Pons (tissue), 1 donor: Measurements from ENCODE around the gene RPS6KA1.

Source experiments
- DNase-seq: peaks from one replicate; pipeline ENCODE4 v3.0.0-alpha.2; 2016; ENCODE audit warnings: low spot score

Gene RPS6KA1

DNA sequence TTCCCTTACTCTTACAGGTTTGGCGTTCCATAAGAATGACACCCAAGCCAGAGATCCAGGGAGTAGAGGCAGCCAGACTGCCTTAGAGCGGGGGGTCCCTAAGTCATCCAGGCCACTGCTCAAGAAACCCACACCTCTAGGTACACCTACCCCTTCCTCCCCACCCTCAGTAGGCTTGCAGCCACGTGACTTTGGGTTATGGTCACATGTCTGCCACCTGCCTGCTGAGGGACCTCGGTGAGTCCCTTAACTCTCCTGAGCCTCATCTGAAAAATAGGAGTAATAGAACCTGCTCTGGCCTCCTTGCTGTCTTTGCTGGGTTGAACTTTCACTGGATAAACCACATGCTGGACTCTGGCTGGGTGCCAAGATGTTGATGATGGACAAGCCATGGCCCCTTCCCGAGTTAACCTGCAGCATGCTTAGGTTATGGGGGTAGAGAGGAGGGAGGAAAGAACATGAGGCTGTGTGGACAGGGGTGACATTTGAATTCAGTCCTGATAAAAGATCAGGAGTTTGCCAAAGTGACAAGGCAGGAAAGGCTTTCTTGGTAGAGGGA is 4.5 kb downstream of the RPS6KA1 start:
- DNase-seq: no peak

DNA sequence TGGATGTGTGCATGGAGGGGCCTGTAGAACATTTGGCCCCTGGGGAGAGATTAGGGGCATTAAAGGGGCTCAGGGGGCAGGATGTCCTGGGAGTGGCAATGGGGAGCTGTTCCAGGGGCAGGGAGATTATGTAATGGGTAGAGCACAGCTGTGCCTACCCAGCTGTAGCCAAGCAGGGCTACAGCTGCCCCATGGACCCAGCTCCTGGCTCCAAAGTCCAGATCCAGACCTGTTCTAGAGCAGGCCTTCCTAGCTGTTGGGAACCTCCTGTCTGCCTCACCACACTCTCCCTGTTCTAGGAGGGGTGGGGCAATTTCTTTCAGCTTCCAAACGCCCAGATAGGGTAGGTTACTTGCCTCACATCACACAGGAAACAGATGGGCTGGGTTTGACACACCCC is 5.6 kb downstream of the RPS6KA1 start:
- no peak for DNase-seq

DNA sequence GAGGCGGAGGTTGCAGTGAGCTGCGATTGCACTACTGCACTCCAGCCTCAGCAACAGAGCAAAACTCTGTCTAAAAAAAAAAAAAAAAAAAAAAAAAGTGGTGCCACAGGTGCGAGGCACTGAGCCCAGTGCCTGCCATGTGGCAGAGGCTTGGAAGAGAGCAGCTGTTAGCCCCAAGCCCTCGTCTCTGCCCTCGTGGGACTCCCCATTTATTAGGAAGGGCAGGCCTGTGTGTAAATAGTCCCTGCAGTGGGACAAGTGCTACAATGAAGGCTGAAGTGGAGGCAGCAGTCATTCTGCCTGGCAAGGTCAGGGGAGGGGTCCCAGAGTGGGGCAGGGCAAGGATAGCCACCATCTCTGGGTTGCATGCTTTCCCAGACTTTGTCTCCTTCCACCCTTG is 6.5 kb downstream of the RPS6KA1 start:
- DNase-seq: no peak

DNA sequence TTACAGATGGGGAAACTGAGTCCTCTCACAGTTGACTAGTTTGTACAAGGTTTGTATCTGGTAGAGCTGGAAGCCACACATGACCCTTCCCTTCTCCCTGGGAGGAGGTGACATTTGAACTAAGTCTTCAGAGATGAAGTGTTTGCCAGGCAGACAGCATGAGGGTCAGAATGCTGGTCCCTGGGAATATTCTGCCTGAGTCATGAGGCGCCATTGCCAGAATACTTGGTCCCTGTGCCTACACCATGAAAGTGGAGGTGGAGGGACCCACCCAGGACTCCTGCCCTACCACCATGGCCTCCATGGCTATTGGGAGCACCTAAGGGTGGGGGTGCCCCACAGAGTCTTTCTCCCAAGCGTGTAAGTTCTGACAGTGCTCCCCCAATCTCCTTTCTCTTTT is 7.0 kb downstream of the RPS6KA1 start:
- no peak for DNase-seq

DNA sequence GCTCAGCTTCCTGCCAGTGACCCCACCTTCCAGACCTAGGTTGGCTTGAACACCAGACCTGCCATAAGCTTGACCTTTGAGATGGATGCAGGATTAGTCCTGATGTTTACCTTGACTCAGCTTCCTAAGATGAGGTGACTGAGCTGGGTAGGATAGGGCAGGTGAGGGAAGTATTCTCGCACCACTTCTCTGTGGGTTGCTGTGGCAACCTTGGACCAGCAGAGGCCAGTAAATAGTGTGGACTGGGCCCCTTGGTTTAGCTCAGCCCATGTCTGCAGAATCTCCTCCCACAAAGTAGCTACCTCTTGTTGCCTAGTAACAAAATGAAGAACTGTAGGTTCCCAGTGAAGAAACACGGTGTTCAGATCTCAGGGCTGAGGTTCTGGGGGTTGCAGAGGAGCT is 8.4 kb downstream of the RPS6KA1 start:
- DNase-seq: peak; percentile 84

DNA sequence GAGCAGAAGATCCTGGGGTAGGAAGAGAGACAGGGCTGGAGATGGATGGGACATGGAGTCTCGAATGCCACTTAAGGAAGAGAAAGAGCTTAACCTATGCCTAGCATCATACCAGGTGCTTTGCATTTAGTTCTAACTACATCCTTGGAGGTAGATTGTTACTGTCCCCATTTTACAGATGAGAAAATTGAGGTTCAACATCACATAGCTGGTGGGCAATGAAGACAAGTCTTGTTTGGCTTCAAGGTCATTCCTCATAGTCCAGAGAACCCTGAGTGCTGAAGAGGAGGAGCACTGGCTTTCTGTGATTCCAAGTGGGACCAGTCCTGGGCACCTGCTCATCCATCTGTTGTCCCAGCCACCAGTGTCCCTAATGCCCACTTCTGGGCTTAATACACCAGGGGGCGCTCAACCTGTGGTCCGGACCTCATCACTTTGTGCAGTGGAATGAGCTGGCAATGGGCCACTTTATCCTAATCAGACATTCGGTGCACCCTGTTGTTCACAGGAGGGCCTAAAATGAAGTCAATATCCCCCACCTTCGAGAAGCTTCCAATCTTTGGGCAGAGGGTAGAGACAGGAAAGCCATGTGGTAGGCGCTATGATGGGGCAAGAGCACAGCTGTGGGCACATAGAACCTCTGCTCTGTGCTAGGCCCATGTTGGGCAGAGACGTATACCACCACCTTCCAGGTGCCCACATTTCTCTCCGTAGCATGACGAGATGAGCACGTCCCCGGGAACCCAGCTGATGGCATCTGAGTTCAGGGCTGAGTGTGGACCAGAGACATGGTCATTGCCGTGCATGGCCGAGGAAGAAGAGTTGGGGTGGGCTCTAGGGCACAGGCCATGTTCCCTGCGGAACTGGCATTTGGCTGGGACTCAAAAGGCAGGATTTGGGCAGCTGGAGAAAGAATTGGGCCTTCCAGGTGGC is 9.2 kb downstream of the RPS6KA1 start:
- no peak for DNase-seq

DNA sequence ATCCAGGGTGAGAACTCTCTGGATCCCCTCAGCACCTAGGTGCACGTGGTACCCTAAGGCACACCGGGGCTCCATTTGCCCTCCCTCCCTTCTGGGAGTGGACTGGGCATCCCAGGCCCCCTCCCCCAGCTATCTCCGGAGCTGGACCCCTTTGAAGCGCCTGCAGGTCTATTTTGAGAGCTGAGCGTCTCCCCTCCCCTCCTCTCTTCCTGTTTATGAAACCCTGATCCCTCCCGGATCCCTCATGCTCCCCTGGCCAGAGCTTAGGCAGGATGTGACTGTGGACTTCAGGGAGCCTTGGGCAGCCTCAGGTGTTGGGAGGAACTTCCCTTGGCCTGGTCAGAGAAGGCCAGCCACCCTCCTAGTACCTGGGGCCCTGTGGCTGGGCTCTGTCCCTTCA is 10.2 kb downstream of the RPS6KA1 start:
- DNase-seq: no peak

- no peak for DNase-seq
Measured at GRCh38 chr1:26540351-26540750, 10.8 kb downstream of the RPS6KA1 start.

DNA sequence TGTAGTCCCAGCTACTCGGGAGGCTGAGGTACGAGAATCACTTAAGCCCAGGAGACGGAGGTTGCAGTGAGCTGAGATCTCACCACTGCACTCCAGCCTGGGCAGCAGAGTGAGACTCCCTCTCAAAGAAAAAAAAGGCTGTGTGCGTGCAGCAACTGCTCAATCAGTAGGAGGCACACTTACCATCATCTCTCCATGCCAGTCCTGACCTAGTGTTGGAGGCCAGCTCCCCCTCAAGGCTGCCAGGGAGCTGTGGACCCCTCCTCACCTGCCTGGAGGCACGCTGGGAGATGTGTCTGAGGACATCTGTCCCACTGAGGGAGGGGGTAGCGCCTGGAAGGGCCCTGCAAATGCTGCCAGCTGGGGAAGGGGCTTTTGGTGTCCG is 11.9 kb downstream of the RPS6KA1 start:
- DNase-seq: no peak

DNA sequence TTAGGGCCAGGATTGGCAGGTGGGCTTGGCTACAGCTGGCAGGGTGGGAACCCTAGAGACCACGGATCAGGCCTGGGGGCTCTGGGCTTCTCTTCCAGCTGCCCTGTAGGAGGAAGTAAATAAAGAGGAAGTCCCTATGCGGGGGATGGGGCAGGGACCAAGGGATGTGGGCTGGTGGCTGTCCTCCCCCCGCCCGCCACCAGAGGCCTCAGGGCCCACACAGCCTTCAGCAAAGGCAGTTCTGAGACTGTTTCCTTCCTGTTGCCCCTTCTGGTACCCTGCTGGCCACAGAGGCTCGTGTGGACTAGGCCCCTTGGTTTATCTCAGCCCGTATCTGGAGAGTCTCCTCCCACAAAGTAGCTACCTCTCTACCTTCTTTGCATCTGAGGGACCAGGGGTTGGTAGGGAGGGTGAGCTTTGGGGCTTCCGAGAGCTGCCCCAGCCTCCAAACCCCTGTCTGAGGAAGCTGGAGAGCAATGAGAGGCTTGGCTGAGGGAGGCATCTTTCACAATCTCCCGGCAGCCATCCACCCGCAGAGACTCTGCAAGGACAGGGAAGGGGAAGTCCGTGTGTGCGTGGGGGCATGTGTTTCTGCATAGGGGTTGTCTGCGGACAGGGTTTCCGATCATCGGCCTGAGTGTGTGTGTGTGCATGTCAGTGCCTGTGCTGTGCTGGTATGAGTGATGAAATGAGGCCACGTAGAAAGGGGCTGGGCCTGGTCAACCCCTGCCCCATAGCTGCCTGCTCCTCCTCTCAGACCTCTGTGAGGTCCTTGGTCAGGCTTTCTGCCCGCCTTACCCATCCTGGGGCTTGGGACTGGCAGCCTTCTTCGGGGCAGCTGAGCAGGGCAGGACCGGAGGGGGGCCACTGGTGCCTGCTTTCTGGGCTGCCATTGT is 12.5 kb downstream of the RPS6KA1 start:
- DNase-seq: peak; percentile 86

- DNase-seq: no peak
Measured at GRCh38 chr1:26542771-26543451, 13.3 kb downstream of the RPS6KA1 start.

DNA sequence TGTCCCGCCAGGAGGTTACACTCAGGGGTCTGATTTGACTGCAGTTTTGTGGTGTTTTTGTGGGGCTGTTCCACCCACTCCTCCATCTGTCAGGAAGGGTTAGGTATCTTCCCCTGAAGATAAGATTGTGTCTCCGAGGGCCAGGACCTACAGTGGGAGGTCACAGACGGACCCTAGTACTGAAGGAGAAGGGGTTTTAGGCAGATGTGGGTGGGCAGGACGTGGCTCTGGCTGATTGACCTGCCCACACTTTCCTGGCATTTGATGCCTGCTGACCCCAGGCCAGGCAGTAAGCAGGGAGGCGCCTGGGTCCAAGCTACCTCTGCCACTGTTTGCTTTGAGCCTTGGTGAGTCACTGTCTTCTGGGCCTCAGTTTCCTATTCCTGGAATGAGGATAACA is 13.9 kb downstream of the RPS6KA1 start:
- DNase-seq: no peak

DNA sequence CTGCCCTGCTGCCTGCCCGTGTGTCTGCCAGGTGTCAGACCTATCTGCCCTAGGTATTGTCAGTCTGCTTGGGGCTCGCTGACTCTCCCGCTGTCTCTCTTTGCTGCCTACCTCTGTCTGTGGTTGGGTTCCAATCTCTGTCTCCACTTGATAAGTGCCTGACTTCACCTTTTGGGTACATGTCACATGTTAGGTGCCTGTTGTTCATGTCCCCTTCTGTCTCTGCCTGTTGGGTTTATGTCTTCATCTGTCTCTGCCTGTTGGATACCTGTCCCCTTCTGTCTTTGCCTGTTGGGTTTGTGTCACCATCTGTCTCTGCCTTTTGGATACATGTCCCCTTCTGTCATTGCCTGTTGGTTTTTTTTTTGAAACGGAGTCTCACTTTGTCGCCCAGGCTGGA is 14.6 kb downstream of the RPS6KA1 start:
- no peak for DNase-seq

GRCh38 chr1:26545969-26546323 is 16.4 kb downstream of the RPS6KA1 start:
- DNase-seq: no peak

DNA sequence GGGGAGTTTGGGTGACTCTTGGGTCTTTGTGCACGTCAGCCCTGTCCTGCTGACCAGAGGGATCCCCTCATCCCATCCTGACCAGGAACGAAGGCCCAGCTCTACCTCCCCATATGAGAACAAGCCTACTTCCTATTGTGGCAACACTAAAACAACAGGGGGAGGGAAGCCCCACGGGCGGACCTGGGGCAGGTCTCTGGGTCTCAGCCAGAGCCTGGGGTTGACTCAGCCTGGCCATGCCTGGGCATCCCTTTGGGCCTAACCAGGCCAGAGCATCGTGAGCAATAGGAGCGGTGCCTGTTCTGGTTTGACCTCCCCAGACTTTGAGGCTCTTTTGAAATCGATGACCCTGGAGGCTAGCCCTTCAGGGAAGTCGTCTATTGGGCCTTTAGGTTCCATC is 16.8 kb downstream of the RPS6KA1 start:
- DNase-seq: no peak

DNA sequence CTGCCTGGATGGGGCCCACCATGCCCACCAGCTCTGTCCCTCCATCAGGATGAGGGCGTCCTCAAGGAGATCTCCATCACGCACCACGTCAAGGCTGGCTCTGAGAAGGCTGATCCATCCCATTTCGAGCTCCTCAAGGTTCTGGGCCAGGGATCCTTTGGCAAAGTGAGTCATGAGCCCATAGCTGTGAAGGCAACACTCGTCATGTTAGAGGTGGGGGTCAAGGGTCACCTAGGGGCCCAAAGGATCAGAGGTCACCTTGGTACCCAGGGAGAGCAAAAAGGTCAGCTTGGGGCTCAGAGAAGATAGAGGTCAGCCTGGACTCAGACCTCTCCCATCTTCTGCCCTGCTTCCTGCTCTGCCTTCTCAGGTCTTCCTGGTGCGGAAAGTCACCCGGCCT is 17.3 kb downstream of the RPS6KA1 start:
- no peak for DNase-seq

DNA sequence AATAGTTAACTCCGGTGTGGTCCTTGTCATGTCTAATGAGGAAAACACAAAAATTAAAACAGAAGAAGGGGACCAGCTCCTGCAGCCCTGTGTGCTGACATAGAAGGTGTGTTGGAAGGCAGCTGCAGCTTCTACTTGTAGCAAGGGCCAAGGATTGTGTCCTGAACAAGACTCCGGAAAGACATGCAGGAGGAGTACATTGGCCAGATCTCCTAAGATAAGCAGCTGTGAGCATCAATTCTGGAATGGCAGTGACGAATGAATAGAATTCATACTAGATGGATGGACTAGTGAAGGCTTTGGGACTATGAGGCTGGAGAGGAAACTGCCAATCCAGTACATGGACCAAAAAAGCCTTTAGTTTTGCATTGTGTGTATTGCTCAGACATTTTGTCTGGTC is 19.3 kb downstream of the RPS6KA1 start:
- DNase-seq: no peak

GRCh38 chr1:26550946-26551345 is 21.4 kb downstream of the RPS6KA1 start:
- DNase-seq: no peak

DNA sequence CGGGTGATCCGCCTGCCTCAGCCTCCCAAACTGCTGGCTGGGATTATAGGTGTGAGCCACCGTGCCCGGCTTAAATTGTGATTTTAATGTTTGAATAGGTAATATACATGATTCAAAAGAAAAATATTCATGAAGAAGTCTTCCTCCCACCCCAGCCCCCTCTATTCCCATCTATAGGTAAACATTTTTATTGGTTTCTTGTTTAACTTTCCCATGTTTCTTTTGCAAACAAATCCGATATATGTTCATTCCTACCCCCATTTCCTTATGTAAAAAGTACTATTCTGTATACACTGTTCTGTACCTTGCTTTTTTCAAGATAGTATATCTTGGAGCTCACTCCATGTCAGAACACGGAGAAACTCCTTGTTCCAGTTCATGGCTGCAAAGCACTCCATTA is 23.2 kb downstream of the RPS6KA1 start:
- DNase-seq: no peak

DNA sequence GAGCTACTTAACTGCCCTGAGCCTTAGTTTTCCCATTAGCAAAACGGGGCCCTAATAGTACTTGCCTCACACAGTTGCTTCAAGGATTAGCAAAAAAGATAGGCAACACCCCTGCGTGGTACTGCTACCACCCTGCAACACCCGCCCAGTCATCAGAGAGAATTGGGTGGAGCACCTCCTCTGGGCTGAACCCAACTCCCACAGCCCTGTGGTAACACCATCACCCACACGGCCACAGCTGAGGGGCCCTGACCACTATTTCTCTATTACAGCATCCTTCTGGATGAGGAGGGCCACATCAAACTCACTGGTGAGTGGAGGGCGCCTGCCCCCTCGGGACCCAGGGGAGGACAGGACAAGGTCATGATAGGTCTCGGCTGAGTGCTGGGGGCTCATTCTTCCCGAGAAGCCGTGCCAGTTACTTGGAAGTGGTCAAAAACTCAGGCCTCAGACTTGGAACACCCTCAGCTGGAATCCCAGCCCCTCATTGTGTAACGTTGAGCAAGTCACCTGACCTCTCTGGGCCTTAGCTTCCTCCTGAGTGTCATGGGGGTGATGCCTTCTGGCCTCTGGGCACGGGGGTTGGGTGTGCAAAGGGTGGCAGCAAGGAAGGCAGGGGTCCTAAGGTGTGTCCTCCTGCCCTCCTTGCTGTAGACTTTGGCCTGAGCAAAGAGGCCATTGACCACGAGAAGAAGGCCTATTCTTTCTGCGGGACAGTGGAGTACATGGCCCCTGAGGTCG is 24.6 kb downstream of the RPS6KA1 start:
- no peak for DNase-seq

- DNase-seq: no peak
Measured at GRCh38 chr1:26554781-26555180, 25.2 kb downstream of the RPS6KA1 start.
